Heart left ventricle (tissue), 16 donors: ENCODE measurements around the gene TUBG2. TPM values are rescaled to one million over a fixed set of nuclear protein-coding genes. Genes with fewer than 3 reads are reported as not detected.
A peak's percentile ranks its signal among the peaks of the same experiment; 100 is the strongest.

Experiments used
- ATAC-seq, 4 donors: fragments of 200-7000 bp; cut with Tn5 transposase; one replicate each; pipeline ENCODE4 v1.9.1; 2020 to 2022; ENCODE audit warnings: moderate library complexity in 4 of 4, mild to moderate bottlenecking in 3 of 4, moderate number of reproducible peaks in 1 of 4
- DNase-seq, 5 donors: peaks; one replicate each; pipeline ENCODE4 v3.0.0-alpha.2; 2020
- H3K27ac ChIP-seq, 12 donors: fragments of 200-600 bp; sonication (generic) in 4 of 12; one replicate each; pipeline versions ENCODE4 v1.5.0 to v1.8.0; 2016 to 2022; ENCODE audit warnings: mild to moderate bottlenecking in 2 of 12
- H3K27me3 ChIP-seq, 9 donors: fragments of 200-600 bp; sonication (generic) in 2 of 9; one replicate each; pipeline versions ENCODE4 v1.5.1 to v1.8.0; 2016 to 2022; ENCODE audit warnings: mild to moderate bottlenecking in 3 of 9
- H3K36me3 ChIP-seq, 9 donors: fragments of 200-600 bp; sonication (generic) in 2 of 9; one replicate each; pipeline versions ENCODE4 v1.5.0 to v1.8.0; 2018 to 2022; ENCODE audit warnings: mild to moderate bottlenecking in 2 of 9
- H3K4me1 ChIP-seq, 12 donors: fragments of 200-600 bp; sonication (generic) in 4 of 12; one replicate each; pipeline versions ENCODE4 v1.5.0 to v1.8.0; 2016 to 2022; ENCODE audit warnings: mild to moderate bottlenecking in 3 of 12
- H3K4me3 ChIP-seq, 12 donors: fragments of 200-600 bp; sonication (generic) in 4 of 12; one replicate each; pipeline versions ENCODE4 v1.5.0 to v1.8.0; 2017 to 2022; ENCODE audit warnings: mild to moderate bottlenecking in 9 of 12, moderate library complexity in 4 of 12
- H3K9me3 ChIP-seq, 12 donors: fragments of 200-600 bp; sonication (generic) in 4 of 12; one replicate each; pipeline versions ENCODE4 v1.5.0 to v1.8.0; 2016 to 2022; ENCODE audit warnings: mild to moderate bottlenecking in 1 of 12
- POLR2A ChIP-seq, 2 donors: fragments of 450-650 bp; IDR thresholded peaks; one replicate each; pipeline ENCODE4 v1.6.1; 2017; ENCODE audit warnings: antibody characterized with exemption in 2 of 2, mild to moderate bottlenecking in 2 of 2, moderate library complexity in 2 of 2
- WGBS, 4 donors: extraction: QIAGEN DNeasy Blood & Tissue Kit in 2 of 4; methylation state at CpG; one replicate each; pipeline versions ENCODE4 v1.1.5 to v1.1.7; 2013 to 2018; 5-methylcytosine and 5-hydroxymethylcytosine counted together
- intact Hi-C, 10 donors: fragments of 100-400 bp; cut with DNase I; formaldehyde crosslinking; loops; one replicate each; pipeline versions ENCODE4 v1.11.1 to v1.14.2; 2022
- polyA plus RNA-seq, 2 donors: library from polyadenylated mRNA; stranded (reverse); fragments of 200-250 nt; gene quantifications; one replicate each; pipeline ENCODE4 v1.2.3, GENCODE V29; 2013
- total RNA-seq, 9 donors: library from RNA; depleted of rRNA in 2 of 9; stranded (reverse); fragments of >200 nt in 2 of 9; fragmentation: NEBNext Ultra II Directional in 3 of 9; extraction: Animal tissue kit (Norgen Biotek cat#: 25700) in 3 of 9; gene quantifications; one replicate each; pipeline versions ENCODE4 v1.1.0 to v1.2.4, GENCODE V29; 2016 to 2023
- TF ChIP-seq, protein P1 (sequence below), 12 donors: fragments of 200-600 bp; sonication (generic) in 4 of 12; IDR thresholded peaks; one replicate each; pipeline versions ENCODE4 v1.5.0 to v1.8.0; 2018 to 2022; ENCODE audit warnings: antibody characterized with exemption in 12 of 12, mild to moderate bottlenecking in 5 of 12
- donor health status: ischemic (EF 13 %, LVEDD 7.1; RV severe dilation, severe dysfunction).
- donor health status: healthy with polysubstance abuse.
- donor health status: DM: no; HTN: yes; CAD: no.
- donor health status: DM: no; HTN: no; CAD: no.
- donor health status: ischemic (EF 25% LVEDD 6.9; RV normal size, moderate dysfunction).
- donor health status: ischemic (EF 25% LVEDD 5.7; RV mildly dilated, moderate dysfunction).
- donor health status: healthy.
- donor health status: DM: yes; HTN: yes; CAD: no.
- donor health status: ischemic (EF 35%, LVEDD 5.7; RV mildly dilated, moderate dysfunction).
- donor health status: nonischemic (EF 11% LVEDD 7.7; RV severe dilation, severe dysfunction).
- donor health status: DM: yes; HTN: yes; CAD: no.
- donor health status: PGD.
- donor health status: ischemic (EF 29% LVEDD 5.4; RV normal size, mild dysfunction).
- donor health status: nonischemic (EF 23%, LVEDD 6.1; RV moderate dilation, normal function).

The TUBG2 gene
- total and polyA plus RNA-seq, 11 donors, result 8.6 to 28.2 (median 15.3) TPM

DNA sequence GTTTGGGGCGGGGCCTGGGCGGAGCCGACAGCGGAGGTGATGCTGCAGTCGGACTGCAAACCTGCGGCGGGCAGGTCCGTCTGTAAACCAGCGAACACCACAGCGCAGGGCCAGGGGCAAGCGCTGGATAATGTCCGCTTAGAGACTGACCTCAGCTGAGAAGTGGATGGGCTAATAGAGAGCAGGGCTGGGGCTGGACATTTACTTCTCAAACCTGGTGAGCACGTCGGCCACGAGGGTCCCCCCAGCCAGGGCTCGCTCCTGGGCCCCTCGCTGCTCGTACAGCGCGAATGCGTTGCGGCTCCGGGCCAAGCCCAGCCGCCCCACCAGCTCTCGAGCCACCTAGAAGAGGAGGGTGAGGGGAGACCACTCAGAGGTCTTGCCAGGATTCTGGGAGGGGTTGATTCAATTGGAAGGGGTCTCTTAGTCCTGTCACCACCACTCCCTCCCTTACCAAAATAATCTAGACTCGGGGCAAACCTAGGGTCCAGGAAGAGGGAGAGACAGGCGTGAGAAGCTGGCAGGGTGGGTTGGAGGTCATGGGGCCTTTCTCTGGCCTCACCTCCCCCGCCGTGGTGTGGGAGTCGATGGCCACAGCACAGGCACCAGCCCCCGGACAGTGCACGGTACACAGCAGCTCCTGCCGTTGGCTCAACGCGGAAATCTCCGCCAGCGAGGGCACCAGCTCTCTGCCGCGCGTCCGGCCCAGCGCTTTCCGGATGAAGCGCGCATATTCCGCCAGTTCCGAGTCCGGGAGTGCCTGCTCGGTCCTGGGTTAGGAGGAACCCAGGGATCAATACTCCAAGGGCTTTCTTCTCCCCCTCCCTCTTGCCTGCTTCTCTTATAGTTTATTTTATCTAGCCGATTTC is 11.9 kb downstream of the TUBG2 start:
- ATAC-seq, result no peak
- Histone ChIP-seq H3K27me3 (peaks cover 0 to 52% (median 0%) of the 10 kb centered on the region in 9 donors), H3K4me3 (peak overlapping the region in 1 of 12 donors; percentile 38), H3K27ac (peak overlapping the region in 1 of 12 donors; percentile 5), H3K9me3 (no peaks in the 10 kb centered on the region), H3K36me3 (peaks cover 0 to 77% (median 66%) of the 10 kb centered on the region in 9 donors), H3K4me1 (peaks cover 0 to 70% (median 45%) of the 10 kb centered on the region in 12 donors)
- no peak for TF ChIP-seq POLR2A (IDR thresholded peaks at IDR 0.05)
- TF ChIP-seq, protein P1, sequence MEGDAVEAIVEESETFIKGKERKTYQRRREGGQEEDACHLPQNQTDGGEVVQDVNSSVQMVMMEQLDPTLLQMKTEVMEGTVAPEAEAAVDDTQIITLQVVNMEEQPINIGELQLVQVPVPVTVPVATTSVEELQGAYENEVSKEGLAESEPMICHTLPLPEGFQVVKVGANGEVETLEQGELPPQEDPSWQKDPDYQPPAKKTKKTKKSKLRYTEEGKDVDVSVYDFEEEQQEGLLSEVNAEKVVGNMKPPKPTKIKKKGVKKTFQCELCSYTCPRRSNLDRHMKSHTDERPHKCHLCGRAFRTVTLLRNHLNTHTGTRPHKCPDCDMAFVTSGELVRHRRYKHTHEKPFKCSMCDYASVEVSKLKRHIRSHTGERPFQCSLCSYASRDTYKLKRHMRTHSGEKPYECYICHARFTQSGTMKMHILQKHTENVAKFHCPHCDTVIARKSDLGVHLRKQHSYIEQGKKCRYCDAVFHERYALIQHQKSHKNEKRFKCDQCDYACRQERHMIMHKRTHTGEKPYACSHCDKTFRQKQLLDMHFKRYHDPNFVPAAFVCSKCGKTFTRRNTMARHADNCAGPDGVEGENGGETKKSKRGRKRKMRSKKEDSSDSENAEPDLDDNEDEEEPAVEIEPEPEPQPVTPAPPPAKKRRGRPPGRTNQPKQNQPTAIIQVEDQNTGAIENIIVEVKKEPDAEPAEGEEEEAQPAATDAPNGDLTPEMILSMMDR (IDR thresholded peaks at IDR 0.05), result no peak
- intact Hi-C loops, result loop anchor here in 2 of 10 donors (5.0 to 10.0 kb wide), 2 partner anchors 54 to 56 kb away; no protein-coding TSS in a partner anchor
- 80 to 89% (median 88%) methylated on average over 50 of the region's 50 CpGs for WGBS, 4 donors
- DNase-seq, result peak in 2 of 5 donors; percentile 21 to 63

DNA sequence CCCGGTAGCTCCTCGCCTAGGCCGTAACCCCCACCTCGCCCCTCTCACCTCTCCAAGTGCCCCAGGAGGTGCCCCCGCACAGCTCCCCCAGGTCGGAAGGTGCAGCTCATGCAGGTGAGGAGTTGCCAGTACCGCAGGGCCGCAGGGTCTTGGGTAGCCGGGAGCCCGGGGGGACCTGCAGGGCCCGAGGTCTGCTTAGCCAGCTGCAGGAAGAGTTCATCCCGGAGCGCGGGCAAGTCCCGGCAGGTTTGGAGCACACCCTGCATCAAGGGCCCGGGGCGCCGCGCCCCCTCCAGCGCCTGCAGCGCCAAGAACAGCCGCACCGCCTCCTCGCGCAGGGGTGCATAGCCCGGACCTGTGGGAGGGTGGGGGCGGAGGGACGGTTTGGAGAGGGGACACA is 13.0 kb downstream of the TUBG2 start:
- intact Hi-C loops, result loop anchor here in 2 of 10 donors (5.0 to 10.0 kb wide), 2 partner anchors 55 to 57 kb away; no protein-coding TSS in a partner anchor
- H3K4me1 ChIP-seq, result peaks cover 0 to 62% (median 41%) of the 10 kb centered on the region in 12 donors
- H3K4me3 ChIP-seq, result no peak overlapping the region
- DNase-seq, result peak in 1 of 5 donors; percentile 55
- H3K27ac ChIP-seq, result no peak overlapping the region
- peaks cover 0 to 54% (median 0%) of the 10 kb centered on the region in 9 donors for H3K27me3 ChIP-seq
- 82 to 85% (median 83%) methylated on average over 27 to 28 of the region's 28 CpGs for WGBS, 4 donors
- no peak for ATAC-seq
- H3K36me3 ChIP-seq, result peaks cover 0 to 67% (median 56%) of the 10 kb centered on the region in 9 donors
- no peak for TF ChIP-seq POLR2A (IDR thresholded peaks at IDR 0.05)
- TF ChIP-seq, protein P1 (IDR thresholded peaks at IDR 0.05), result no peak
- H3K9me3 ChIP-seq, result no peaks in the 10 kb centered on the region

DNA sequence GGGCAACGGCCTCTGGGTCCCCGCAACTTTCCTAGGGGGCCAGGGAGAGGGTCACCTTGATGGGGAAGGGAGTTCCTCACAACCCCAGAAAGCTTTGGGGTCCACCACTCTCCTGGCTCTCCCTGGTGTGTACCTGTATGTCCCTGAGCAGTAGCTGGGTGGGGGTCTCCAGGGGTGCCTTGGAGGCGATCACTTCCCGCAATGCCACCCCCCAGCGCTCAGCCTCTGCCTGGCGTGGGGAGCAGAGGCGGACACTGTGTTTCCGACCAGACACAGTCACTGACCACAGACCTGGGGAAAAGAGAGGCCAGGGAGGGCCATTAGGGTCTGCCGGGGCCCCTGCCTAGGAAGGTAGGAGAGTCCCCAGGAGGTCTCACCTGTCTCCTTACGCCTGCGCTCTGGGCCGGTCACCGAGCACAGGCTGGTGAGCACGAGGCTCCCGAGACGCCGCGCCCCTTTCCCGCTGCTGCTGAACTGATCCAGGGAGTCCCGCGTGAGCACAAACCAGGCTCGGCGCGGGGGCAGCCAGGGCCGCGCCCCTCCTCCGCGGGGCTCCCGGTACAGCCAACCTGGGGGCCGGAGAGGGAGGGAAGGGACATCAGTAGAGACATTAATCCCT is 14.3 kb downstream of the TUBG2 start:
- Histone ChIP-seq H3K9me3 (no peaks in the 10 kb centered on the region), H3K27ac (peak overlapping the region in 11 of 12 donors; percentile 83 to 98 (median 96)), H3K4me1 (peaks cover 0 to 57% (median 37%) of the 10 kb centered on the region in 12 donors), H3K36me3 (peaks cover 0 to 53% (median 48%) of the 10 kb centered on the region in 9 donors), H3K4me3 (peak overlapping the region in 10 of 12 donors; percentile 79 to 97 (median 94)), H3K27me3 (peaks cover 0 to 54% (median 0%) of the 10 kb centered on the region in 9 donors)
- ATAC-seq (no peak), DNase-seq (peak in 2 of 5 donors; percentile 24 to 64)
- intact Hi-C loops, result loop anchor here in 2 of 10 donors (5.0 to 10.0 kb wide), 2 partner anchors 56 to 59 kb away; no protein-coding TSS in a partner anchor
- 52 to 62% (median 57%) methylated on average over 21 to 30 of the region's 30 CpGs for WGBS, 4 donors
- TF ChIP-seq POLR2A (IDR thresholded peaks at IDR 0.05), result no peak
- TF ChIP-seq, protein P1 (IDR thresholded peaks at IDR 0.05), result no peak
